Measurements from ENCODE around the gene TULP4. TPM values are rescaled to one million over a fixed set of nuclear protein-coding genes. Genes with fewer than 3 reads are reported as not detected.
"Not testable (repeated sequence)": the region's sequence is repeated elsewhere in the genome, so short reads cannot be mapped to it uniquely, and the experiment has no call there.

The TULP4 gene
- total RNA-seq, 2 donors from 2014 or later, result 10.8 to 31.2 TPM

GRCh38 chr6:158328952-158329351 is 16.7 kb downstream of the TULP4 start:
- H3K4me1 Mint-ChIP-seq, result peaks cover 7% of the 10 kb centered on the region
- no peak overlapping the region for H3K4me3 Mint-ChIP-seq
- H3K36me3 Mint-ChIP-seq (ENCODE audit: low read depth), result no peaks in the 10 kb centered on the region
- H3K27ac Mint-ChIP-seq, result no peak overlapping the region
- H3K9me3 Mint-ChIP-seq, result peaks cover 3% of the 10 kb centered on the region
- ATAC-seq (replicated peaks), result no peak
- H3K27me3 Mint-ChIP-seq, result no peaks in the 10 kb centered on the region

DNA sequence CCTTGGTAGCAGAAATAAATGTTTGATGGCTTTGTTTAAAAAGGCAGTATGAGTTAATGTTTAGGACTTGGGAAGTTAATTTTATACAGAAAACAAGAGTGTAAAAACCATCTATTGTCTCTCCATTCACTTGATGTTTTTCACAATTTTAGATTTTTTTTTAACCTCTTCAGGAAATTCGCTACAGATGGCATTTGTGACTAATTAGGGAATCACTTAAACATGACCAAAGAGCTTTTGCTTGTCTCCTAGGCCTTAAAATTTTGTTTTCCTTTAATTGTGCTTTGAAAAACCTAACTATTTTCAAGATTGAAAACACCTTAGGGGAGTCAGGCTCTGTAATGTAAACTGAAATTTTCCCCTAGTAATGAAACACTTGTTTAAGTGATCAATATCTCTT is 17.3 kb downstream of the TULP4 start:
- Mint-ChIP-seq H3K9me3 (peaks cover 3% of the 10 kb centered on the region), H3K27ac (no peak overlapping the region), H3K27me3 (no peaks in the 10 kb centered on the region), H3K4me1 (peaks cover 7% of the 10 kb centered on the region), H3K36me3 (ENCODE audit: low read depth) (no peaks in the 10 kb centered on the region), H3K4me3 (no peak overlapping the region)
- ATAC-seq (replicated peaks), result no peak

DNA sequence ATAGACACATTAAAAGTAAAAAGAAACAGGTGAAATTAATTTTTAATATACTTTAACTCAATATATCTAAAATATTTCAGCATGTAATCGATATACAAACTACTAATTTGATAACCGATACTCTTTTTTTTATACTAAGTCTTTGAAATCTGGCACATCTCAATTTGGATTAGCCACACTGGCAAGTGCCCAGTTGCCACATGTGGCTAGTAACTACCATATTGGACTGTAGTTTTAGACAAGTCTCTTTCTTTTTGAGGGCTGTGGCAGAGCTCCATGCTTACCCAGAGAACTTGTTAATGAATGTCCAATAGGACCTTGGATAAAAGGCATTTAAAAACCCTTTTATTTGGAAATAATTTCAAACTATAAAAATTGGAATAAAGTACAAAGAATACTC is 17.8 kb downstream of the TULP4 start:
- H3K27me3 Mint-ChIP-seq, result no peaks in the 10 kb centered on the region
- ATAC-seq (replicated peaks), result no peak
- H3K4me1 Mint-ChIP-seq, result peaks cover 7% of the 10 kb centered on the region
- H3K27ac Mint-ChIP-seq, result no peak overlapping the region
- peaks cover 3% of the 10 kb centered on the region for H3K9me3 Mint-ChIP-seq
- H3K4me3 Mint-ChIP-seq, result no peak overlapping the region
- H3K36me3 Mint-ChIP-seq (ENCODE audit: low read depth), result no peaks in the 10 kb centered on the region

DNA sequence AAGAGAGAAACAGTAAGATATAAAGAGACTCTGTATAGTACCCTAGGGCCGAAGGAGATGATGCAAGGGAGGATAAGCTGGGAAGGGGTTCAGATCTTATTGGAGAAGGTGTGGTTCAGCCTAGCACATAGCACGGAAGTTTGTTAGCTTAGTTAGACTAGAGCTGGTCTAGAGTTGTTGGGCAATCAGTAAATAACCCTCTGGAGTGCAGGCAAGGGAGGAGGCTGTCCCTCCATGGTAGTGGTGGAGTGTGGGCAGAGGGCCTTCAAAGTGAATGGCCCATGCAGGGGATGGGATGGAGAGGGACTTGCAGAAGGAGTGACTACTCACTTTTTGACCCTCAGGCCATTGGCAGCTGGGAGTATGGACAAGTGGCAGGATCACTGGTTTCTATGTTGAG is 20.0 kb downstream of the TULP4 start:
- H3K27me3 Mint-ChIP-seq, result no peaks in the 10 kb centered on the region
- H3K9me3 Mint-ChIP-seq, result peaks cover 3% of the 10 kb centered on the region
- no peak overlapping the region for H3K27ac Mint-ChIP-seq
- no peak overlapping the region for H3K4me3 Mint-ChIP-seq
- H3K4me1 Mint-ChIP-seq, result no peaks in the 10 kb centered on the region
- H3K36me3 Mint-ChIP-seq (ENCODE audit: low read depth), result no peaks in the 10 kb centered on the region
- ATAC-seq (replicated peaks), result no peak

DNA sequence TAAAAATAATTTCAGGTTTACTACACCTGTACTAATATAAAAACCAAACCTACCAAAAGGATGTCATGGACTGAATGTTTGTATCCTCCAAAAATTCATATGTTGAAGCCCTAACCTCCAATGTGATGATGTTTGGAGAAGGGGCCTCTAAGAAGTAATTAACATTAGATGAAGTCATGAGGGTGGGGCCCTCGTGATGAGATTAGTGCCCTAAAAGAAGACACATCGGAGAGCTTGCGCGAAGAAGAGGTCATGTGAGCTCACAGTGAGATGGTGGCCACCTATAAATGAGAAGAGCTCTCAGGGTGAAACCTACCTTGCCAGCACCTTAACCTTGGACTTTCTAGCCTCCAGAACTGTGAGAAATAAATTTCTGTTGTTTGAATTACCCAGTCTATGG is 20.8 kb downstream of the TULP4 start:
- H3K9me3 Mint-ChIP-seq, result peaks cover 3% of the 10 kb centered on the region
- no peaks in the 10 kb centered on the region for H3K27me3 Mint-ChIP-seq
- H3K27ac Mint-ChIP-seq, result no peak overlapping the region
- no peaks in the 10 kb centered on the region for H3K36me3 Mint-ChIP-seq (ENCODE audit: low read depth)
- no peaks in the 10 kb centered on the region for H3K4me1 Mint-ChIP-seq
- ATAC-seq (replicated peaks), result no peak
- H3K4me3 Mint-ChIP-seq, result no peak overlapping the region

GRCh38 chr6:158334534-158334933 is 22.3 kb downstream of the TULP4 start:
- Mint-ChIP-seq H3K4me3 (no peak overlapping the region), H3K27me3 (no peaks in the 10 kb centered on the region), H3K4me1 (no peaks in the 10 kb centered on the region), H3K36me3 (ENCODE audit: low read depth) (no peaks in the 10 kb centered on the region), H3K27ac (no peak overlapping the region), H3K9me3 (peaks cover 3% of the 10 kb centered on the region)
- ATAC-seq (replicated peaks), result no peak

DNA sequence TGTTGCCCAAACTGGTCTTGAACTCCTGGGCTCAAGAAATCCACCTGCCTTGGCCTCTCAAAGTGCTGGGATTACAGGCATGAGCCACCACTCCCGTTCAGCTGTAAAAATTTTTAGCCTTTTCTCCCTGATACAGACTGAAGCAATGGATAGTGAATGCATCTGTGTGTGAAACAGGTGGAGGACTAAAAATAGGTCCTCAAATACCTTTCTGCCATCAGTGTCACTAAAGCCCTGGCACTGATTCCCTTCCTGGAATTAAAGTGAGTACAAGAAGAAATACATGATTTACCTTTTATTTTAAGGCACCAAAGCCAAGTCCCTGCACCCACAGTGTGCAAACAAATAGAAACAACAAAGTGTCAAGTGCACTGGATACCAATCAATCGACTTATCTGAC is 25.1 kb downstream of the TULP4 start:
- H3K36me3 Mint-ChIP-seq (ENCODE audit: low read depth), result no peaks in the 10 kb centered on the region
- H3K27ac Mint-ChIP-seq, result no peak overlapping the region
- ATAC-seq (replicated peaks), result no peak
- peaks cover 6% of the 10 kb centered on the region for H3K4me1 Mint-ChIP-seq
- H3K9me3 Mint-ChIP-seq, result peaks cover 3% of the 10 kb centered on the region
- H3K4me3 Mint-ChIP-seq, result no peak overlapping the region
- no peaks in the 10 kb centered on the region for H3K27me3 Mint-ChIP-seq

- Mint-ChIP-seq H3K4me1 (peaks cover 6% of the 10 kb centered on the region), H3K27ac (no peak overlapping the region), H3K4me3 (no peak overlapping the region), H3K27me3 (no peaks in the 10 kb centered on the region), H3K36me3 (ENCODE audit: low read depth) (no peaks in the 10 kb centered on the region), H3K9me3 (no peaks in the 10 kb centered on the region)
- ATAC-seq (replicated peaks), result no peak
Observed at GRCh38 chr6:158338311-158339112, 26.2 kb downstream of the TULP4 start.

DNA sequence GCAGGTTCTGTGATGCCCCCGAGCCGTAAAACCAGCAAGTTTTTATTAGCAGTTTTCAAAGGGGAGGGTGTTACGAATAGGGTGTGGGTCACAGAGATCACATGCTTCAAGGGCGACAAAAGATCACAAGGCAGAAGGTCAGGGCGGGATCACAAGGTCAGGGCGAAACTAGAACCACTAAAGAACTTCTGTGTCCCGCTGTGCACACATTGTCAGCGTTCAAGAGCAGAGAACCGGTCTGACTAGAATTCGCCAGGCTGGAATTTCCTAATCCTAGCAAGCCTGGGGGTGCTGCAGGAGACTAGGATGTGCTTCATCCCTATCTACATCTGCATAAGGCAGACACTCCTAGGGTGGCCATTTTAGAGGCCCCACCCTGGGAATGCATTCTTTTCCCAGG is 26.9 kb downstream of the TULP4 start:
- not testable (repeated sequence) for H3K36me3 Mint-ChIP-seq (ENCODE audit: low read depth); H3K9me3 Mint-ChIP-seq; H3K27me3 Mint-ChIP-seq; ATAC-seq (replicated peaks); H3K4me3 Mint-ChIP-seq; H3K27ac Mint-ChIP-seq
- peaks cover 10% of the 10 kb centered on the region for H3K4me1 Mint-ChIP-seq

GRCh38 chr6:158340252-158340651 is 28.0 kb downstream of the TULP4 start:
- H3K9me3 Mint-ChIP-seq, result no peaks in the 10 kb centered on the region
- H3K4me1 Mint-ChIP-seq, result peaks cover 16% of the 10 kb centered on the region
- ATAC-seq (replicated peaks), result no peak
- H3K27me3 Mint-ChIP-seq, result no peaks in the 10 kb centered on the region
- H3K4me3 Mint-ChIP-seq, result no peak overlapping the region
- H3K27ac Mint-ChIP-seq, result no peak overlapping the region
- H3K36me3 Mint-ChIP-seq (ENCODE audit: low read depth), result no peaks in the 10 kb centered on the region

DNA sequence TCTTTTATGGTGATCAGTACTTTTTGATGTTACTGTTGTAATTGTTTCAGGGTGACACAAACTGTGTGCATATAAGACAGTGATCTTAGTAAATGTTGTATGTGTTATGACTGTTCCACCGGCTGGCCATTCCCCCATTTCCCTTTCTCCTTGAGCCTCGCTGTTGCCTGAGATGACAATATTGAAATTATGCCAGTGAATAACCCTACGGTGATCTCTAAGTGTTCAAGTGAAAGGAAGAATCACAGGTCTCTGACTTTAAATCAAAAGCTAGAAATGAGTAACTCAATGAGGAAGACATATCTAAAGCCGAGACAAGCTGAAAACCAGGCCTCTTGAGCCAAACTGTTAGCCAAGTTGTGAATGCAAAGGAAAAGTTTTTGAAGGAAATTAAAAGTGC is 32.3 kb downstream of the TULP4 start:
- Mint-ChIP-seq H3K4me3 (no peak overlapping the region), H3K4me1 (peaks cover 16% of the 10 kb centered on the region), H3K27ac (peak overlapping the region; percentile 4), H3K27me3 (no peaks in the 10 kb centered on the region), H3K36me3 (ENCODE audit: low read depth) (no peaks in the 10 kb centered on the region), H3K9me3 (no peaks in the 10 kb centered on the region)
- ATAC-seq (replicated peaks), result peak; percentile 94

DNA sequence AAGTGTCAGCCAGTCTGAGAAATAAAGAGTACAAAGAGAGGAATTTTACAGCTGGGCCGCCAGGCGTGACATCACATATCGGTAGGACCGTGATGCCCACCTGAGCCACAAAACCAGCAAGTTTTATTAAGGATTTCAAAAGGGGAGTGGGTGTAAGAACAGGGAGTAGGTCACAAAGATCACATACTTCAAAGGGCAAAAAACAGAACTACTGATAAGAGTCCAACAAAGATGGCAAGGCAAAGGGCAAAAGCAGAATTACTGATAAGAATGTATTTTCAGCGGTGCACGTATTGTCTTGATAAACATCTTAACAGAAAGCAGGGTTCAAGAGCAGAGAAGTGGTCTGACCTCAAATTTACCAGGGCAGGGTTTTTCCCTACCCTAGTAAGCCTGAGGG is 33.2 kb downstream of the TULP4 start:
- H3K27me3 Mint-ChIP-seq; ATAC-seq (replicated peaks); H3K36me3 Mint-ChIP-seq (ENCODE audit: low read depth); H3K4me3 Mint-ChIP-seq; H3K9me3 Mint-ChIP-seq; H3K27ac Mint-ChIP-seq: not testable (repeated sequence)
- H3K4me1 Mint-ChIP-seq, result peaks cover 16% of the 10 kb centered on the region

DNA sequence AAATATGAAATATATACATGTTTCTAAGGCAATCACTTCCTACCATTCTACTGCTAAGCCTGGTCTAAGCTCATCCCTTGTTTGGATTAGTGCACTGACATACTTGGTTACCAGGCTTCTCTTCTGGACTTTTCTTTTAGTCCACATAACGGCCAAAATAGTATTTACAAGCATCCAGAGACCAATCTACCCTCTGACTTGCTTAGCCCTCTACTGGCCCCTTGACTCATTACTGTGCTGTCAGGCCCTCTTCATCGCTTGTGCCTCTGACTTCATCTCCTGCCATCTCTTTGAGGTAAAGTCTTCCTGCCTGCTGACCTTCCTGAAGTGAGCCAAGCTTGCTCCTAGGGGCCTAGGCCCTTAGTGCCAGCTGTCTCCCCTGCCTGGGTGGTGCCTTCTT is 35.1 kb downstream of the TULP4 start:
- H3K36me3 Mint-ChIP-seq (ENCODE audit: low read depth), result no peaks in the 10 kb centered on the region
- peaks cover 11% of the 10 kb centered on the region for H3K4me1 Mint-ChIP-seq
- no peaks in the 10 kb centered on the region for H3K9me3 Mint-ChIP-seq
- H3K27me3 Mint-ChIP-seq, result no peaks in the 10 kb centered on the region
- ATAC-seq (replicated peaks), result no peak
- no peak overlapping the region for H3K4me3 Mint-ChIP-seq
- no peak overlapping the region for H3K27ac Mint-ChIP-seq

- not testable (repeated sequence) for H3K36me3 Mint-ChIP-seq (ENCODE audit: low read depth); H3K27ac Mint-ChIP-seq; H3K4me3 Mint-ChIP-seq; ATAC-seq (replicated peaks); H3K9me3 Mint-ChIP-seq; H3K4me1 Mint-ChIP-seq; H3K27me3 Mint-ChIP-seq
Observed at GRCh38 chr6:158348737-158349504, 36.7 kb downstream of the TULP4 start.

GRCh38 chr6:158349505-158350275 is 37.4 kb downstream of the TULP4 start:
- not testable (repeated sequence) for H3K9me3 Mint-ChIP-seq; H3K36me3 Mint-ChIP-seq (ENCODE audit: low read depth); H3K4me3 Mint-ChIP-seq; H3K27ac Mint-ChIP-seq; ATAC-seq (replicated peaks); H3K4me1 Mint-ChIP-seq; H3K27me3 Mint-ChIP-seq
